Measurements from ENCODE around the gene PIEZO1.
A peak's percentile ranks its signal among the peaks of the same experiment; 100 is the strongest.
"Not testable (repeated sequence)": the region's sequence is repeated elsewhere in the genome, so short reads cannot be mapped to it uniquely, and the experiment has no call there.

Gene PIEZO1

GRCh38 chr16:88785106-88785924, at the start of gene PIEZO1:
Gene PIEZO1, minus strand, starts transcription at chr16:88785220. Its CDS starts 256 bp downstream, at chr16:88784964.
- peak; percentile 67 for DNase-seq

GRCh38 chr16:88834670-88835069, 49.6 kb upstream of the PIEZO1 start:
- DNase-seq = no peak

- DNase-seq = no peak
Measured at GRCh38 chr16:88833086-88833485, 48.1 kb upstream of the PIEZO1 start.

- no peak for DNase-seq
Measured at GRCh38 chr16:88831838-88832237, 46.8 kb upstream of the PIEZO1 start.

- no peak for DNase-seq
Measured at GRCh38 chr16:88830783-88831182, 45.8 kb upstream of the PIEZO1 start.

- no peak for DNase-seq
Measured at GRCh38 chr16:88830258-88830657, 45.2 kb upstream of the PIEZO1 start.

- no peak for DNase-seq
Measured at GRCh38 chr16:88828711-88829110, 43.7 kb upstream of the PIEZO1 start.

GRCh38 chr16:88827727-88828126, 42.7 kb upstream of the PIEZO1 start:
- no peak for DNase-seq

- no peak for DNase-seq
Measured at GRCh38 chr16:88826070-88826840, 41.2 kb upstream of the PIEZO1 start.

GRCh38 chr16:88825146-88825545, 40.1 kb upstream of the PIEZO1 start:
- no peak for DNase-seq

GRCh38 chr16:88824256-88825077, 39.4 kb upstream of the PIEZO1 start:
- no peak for DNase-seq

- DNase-seq = not testable (repeated sequence)
Measured at GRCh38 chr16:88823646-88824045, 38.6 kb upstream of the PIEZO1 start.

GRCh38 chr16:88822281-88823040, 37.4 kb upstream of the PIEZO1 start:
- no peak for DNase-seq

- DNase-seq = no peak
Measured at GRCh38 chr16:88821168-88821850, 36.3 kb upstream of the PIEZO1 start.

GRCh38 chr16:88820385-88821025, 35.5 kb upstream of the PIEZO1 start:
- DNase-seq = no peak

GRCh38 chr16:88819126-88819525, 34.1 kb upstream of the PIEZO1 start:
- no peak for DNase-seq

- no peak for DNase-seq
Measured at GRCh38 chr16:88818575-88818874, 33.5 kb upstream of the PIEZO1 start.

- DNase-seq = no peak
Measured at GRCh38 chr16:88817785-88818574, 33.0 kb upstream of the PIEZO1 start.

GRCh38 chr16:88816736-88817535, 31.9 kb upstream of the PIEZO1 start:
- no peak for DNase-seq
